Retinal pigment epithelial cell (primary cell): Measurements from ENCODE around the gene RAD1.

Source experiments
- DNase-seq: peaks from one replicate; pipeline ENCODE4 v3.0.0-alpha.2; 2010; ENCODE audit warnings: low read depth
- H3K4me3 ChIP-seq: 2 replicates; pipeline ENCODE4 v1.5.1; 2011; ENCODE audit warnings: mild to moderate bottlenecking, low read length, control low read depth, moderate library complexity
- CTCF ChIP-seq: conservative IDR thresholded peaks from 2 replicates; pipeline ENCODE4 v1.5.1; 2011; ENCODE audit warnings: low read depth, low read length, control low read depth, inconsistent platforms

RAD1 gene

GRCh38 chr5:34899066-34899465 lies 16.2 kb downstream of the RAD1 start:
- H3K4me3 ChIP-seq, result no peak overlapping the region
- no peak for TF ChIP-seq CTCF
- DNase-seq, result no peak

GRCh38 chr5:34898258-34898895 lies 16.9 kb downstream of the RAD1 start:
- peak; percentile 30 for DNase-seq
- peak; percentile 91 for TF ChIP-seq CTCF
- no peak overlapping the region for H3K4me3 ChIP-seq

GRCh38 chr5:34897646-34898045 lies 17.7 kb downstream of the RAD1 start:
- DNase-seq, result no peak
- TF ChIP-seq CTCF, result no peak
- H3K4me3 ChIP-seq, result no peak overlapping the region

GRCh38 chr5:34895641-34896419 lies 19.5 kb downstream of the RAD1 start:
- no peak for DNase-seq
- no peak for TF ChIP-seq CTCF
- no peak overlapping the region for H3K4me3 ChIP-seq

- no peak for DNase-seq
- H3K4me3 ChIP-seq, result no peak overlapping the region
- no peak for TF ChIP-seq CTCF
Observed at GRCh38 chr5:34894716-34895115, 20.6 kb downstream of the RAD1 start.

- TF ChIP-seq CTCF, result no peak
Observed at GRCh38 chr5:34892414-34892813, 22.9 kb downstream of the RAD1 start.

GRCh38 chr5:34891981-34892380 lies 23.3 kb downstream of the RAD1 start:
- no peak for DNase-seq
- no peak for TF ChIP-seq CTCF
- no peak overlapping the region for H3K4me3 ChIP-seq

More at GRCh38 chr5:34892414-34892813, 22.9 kb downstream of the RAD1 start:
- no peak for DNase-seq
- H3K4me3 ChIP-seq, result no peak overlapping the region
